Epithelial cell of esophagus (primary cell): ENCODE data around the gene PCDHGA4.
"Not testable (repeated sequence)": the region's sequence is repeated elsewhere in the genome, so short reads cannot be mapped to it uniquely, and the experiment has no call there.

Source experiments
- DNase-seq: peaks from one replicate; pipeline ENCODE4 v3.0.0; 2010; ENCODE audit warnings: low read depth
- H3K4me3 ChIP-seq: 2 replicates; pipeline ENCODE4 v1.5.1; 2011; ENCODE audit warnings: mild to moderate bottlenecking, low read length, control low read depth
- CTCF ChIP-seq: IDR thresholded peaks from 2 replicates; pipeline ENCODE4 v1.5.1; 2011; ENCODE audit warnings: low read depth, mild to moderate bottlenecking, low read length, control low read depth, inconsistent platforms; ENCODE audit not compliant: insufficient read depth; ENCODE audit errors: missing control alignments

The PCDHGA4 gene

GRCh38 chr5:141342773-141343172 lies 12.0 kb upstream of the PCDHGA4 start:
- H3K4me3 ChIP-seq: no peak overlapping the region
- TF ChIP-seq CTCF: no peak
- DNase-seq: no peak

GRCh38 chr5:141343242-141343952 lies 11.4 kb upstream of the PCDHGA4 start, which contains the start of gene PCDHGA3:
PCDHGA3 (plus strand) TSS chr5:141343829; CDS start chr5:141344034, 205 bp downstream.
- peak within 1 kb of the TSS; percentile 12 for H3K4me3 ChIP-seq

GRCh38 chr5:141343953-141344463 lies 10.8 kb upstream of the PCDHGA4 start:
- DNase-seq: no peak
- peak overlapping the region; percentile 12 for H3K4me3 ChIP-seq
- no peak for TF ChIP-seq CTCF

More at GRCh38 chr5:141343242-141343952, 11.4 kb upstream of the PCDHGA4 start, which contains the start of gene PCDHGA3:
- TF ChIP-seq CTCF: peak; percentile 34
- DNase-seq: peak; percentile 53

- H3K4me3 ChIP-seq: no peak overlapping the region
- no peak for DNase-seq
- no peak for TF ChIP-seq CTCF
Measured at GRCh38 chr5:141345327-141345726, 9.5 kb upstream of the PCDHGA4 start.

- H3K4me3 ChIP-seq, DNase-seq: not testable (repeated sequence)
Measured at GRCh38 chr5:141346017-141346416, 8.8 kb upstream of the PCDHGA4 start.

GRCh38 chr5:141349917-141350619 lies 4.8 kb upstream of the PCDHGA4 start, which contains the start of gene PCDHGB1:
PCDHGB1 (plus strand) TSS chr5:141350099; CDS start chr5:141350261, 162 bp downstream.
- peak within 1 kb of the TSS; percentile 15 for H3K4me3 ChIP-seq
- peak; percentile 38 for DNase-seq
- peak; percentile 42 for TF ChIP-seq CTCF

- no peak overlapping the region for H3K4me3 ChIP-seq
- DNase-seq: no peak
- no peak for TF ChIP-seq CTCF
Measured at GRCh38 chr5:141351591-141351990, 3.2 kb upstream of the PCDHGA4 start.
